T-helper 1 cell (primary cell): ENCODE data around the gene GTF2F2.
"Not testable (repeated sequence)": the region's sequence is repeated elsewhere in the genome, so short reads cannot be mapped to it uniquely, and the experiment has no call there.

Experiments used
- DNase-seq, 5 donors: peaks; one replicate each; pipeline ENCODE4 v3.0.0-alpha.2; 2012 to 2020

The GTF2F2 gene

DNA sequence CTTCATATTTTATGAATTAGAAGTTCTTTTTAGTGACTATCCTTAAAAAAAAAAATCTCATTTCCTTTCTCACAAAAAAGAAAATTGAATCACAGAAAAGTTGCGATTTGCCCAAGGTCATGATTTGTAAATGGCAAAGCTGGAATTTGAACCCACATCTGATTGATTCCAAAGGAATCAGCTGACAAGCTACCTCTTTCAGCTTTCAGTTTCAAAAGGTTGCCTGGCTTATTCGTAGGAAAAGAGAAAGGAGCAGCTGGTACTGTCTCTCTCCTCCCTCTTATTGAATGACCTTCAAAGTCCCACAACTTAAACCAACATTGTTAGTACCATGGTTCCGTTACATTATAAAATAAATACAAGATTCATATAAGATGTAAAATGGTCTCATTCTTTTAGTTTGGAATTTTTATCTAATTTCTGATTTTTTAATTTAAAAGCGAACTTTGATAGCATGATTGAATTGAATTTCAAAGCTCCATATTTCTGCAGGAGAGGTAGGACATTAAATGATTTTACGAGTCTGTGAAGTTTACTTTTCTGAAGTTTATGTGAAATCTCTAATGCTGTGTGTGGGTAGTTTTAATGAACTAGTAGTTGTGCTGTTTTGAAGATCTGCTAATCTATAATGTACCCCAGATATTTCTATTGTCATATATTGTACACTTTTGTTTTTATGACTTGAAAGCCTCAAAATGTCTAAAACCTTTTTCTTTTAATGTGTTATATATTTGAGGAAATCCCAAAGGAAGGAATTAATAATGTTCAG is 99.0 kb downstream of the GTF2F2 start:
- DNase-seq, result no peak

DNA sequence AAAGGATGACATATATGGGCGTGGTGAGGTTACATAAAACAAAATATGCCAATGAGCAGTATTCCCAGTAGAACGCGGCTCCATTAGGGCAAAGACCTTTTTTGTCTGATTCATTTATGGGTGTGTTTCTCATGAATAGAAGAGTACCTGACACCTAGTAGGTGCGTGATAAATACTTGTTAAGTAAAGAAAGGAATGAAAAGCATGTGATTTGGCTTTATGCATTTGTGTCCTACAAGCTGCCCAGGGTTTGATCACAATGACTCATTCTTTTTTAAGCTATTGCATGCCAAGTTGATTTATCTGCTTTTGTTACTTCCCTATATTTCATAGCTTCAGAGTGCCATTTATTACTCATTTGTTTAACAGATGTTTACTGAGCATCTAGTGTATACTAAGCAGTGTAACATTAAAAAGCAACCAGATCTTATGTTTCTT is 99.6 kb downstream of the GTF2F2 start:
- no peak for DNase-seq

DNA sequence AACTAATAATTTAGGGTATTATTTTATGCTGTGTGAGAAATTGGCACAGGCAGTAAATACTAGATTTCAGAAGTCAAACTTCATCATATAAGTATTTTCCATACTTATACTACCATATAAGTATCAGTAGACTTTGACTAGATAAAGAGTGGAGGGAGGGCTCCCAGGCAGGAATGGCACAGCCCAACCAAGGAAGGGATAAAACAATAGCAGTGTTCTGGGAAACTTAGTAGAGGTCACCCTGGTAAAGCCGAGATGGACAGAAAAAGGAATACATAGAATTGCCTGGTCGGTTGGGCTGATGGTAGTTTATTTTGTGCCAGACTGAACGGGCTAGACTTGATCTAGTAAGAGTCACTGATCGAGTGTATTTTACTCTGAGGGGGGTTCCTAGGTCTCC is 100.1 kb downstream of the GTF2F2 start:
- DNase-seq, result no peak

- no peak for DNase-seq
Observed at GRCh38 chr13:45222516-45222915, 102.2 kb downstream of the GTF2F2 start.

DNA sequence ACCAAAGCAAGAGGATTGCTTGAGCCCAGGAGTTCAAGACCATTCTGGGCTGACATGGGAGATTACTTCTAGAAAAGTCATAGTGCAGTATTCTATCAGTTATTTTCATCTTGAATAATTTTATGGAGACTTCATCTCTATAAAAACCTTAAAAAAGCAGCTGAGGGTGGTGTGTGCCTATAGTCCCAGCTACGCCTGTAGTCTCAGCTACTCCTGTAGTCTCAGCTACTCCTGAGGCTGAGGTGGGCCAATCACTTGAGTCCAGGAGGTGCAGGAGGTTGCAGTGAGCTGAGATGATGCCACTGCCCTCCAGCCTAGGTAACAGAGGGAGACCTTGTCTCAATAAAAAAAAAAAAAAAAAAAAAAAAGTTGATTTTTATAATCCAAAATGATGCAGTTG is 102.6 kb downstream of the GTF2F2 start:
- no peak for DNase-seq

DNA sequence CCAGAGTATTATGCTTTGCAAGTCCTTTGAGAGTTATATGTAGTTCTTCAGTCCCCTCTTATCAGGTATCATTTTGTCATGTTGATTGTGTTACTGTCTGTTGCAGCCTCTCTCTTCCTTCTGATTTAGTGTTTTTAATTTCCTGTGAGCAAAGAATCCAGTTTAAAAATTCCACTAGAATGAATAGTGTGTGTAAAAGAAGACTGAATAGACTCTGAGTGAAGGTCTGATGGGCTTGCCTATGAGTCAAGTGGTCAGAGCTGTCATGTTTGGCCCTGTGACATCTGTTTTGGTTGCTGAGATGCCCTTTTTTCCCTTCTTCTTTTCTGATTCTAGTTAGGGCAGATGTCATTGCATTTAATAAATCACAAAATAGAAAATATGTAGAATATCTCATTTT is 103.9 kb downstream of the GTF2F2 start:
- DNase-seq, result no peak

DNA sequence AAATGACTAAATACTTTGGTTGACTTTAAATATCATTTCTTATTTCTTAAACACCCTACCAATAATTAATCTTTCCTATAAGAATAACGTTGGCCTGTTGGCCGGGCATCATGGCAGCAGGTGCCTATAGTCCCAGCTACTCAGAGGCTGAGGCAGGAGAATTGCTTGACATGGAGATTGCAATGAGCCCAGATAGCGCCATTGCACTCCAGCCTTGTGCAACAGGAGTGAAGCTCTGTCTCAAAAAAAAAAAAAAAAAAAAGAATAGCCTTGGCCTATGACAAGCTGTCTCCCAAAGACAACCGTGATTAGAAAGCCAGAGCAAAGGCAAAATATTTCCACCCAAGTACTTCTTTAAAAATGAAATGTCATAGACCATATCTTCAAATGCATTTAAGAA is 105.1 kb downstream of the GTF2F2 start:
- DNase-seq, result no peak

DNA sequence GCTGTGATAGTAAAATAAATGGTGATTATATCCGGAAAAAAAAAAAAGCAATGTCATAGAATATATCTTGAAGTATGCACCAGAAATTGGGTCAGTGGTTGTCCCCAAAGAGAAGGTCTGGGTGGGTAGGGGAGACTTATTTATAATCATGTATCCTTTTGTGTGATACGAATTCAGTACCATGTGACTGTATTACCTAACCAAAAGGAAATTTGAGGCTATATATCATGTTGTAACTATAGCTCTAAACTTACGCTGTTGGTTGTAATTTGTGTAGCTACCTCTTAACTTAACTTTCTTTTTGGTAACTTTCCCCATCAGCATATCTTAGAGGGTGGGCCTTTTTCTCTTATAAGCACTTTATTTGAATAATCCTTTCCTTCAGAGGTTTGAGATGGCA is 105.7 kb downstream of the GTF2F2 start:
- no peak for DNase-seq

DNA sequence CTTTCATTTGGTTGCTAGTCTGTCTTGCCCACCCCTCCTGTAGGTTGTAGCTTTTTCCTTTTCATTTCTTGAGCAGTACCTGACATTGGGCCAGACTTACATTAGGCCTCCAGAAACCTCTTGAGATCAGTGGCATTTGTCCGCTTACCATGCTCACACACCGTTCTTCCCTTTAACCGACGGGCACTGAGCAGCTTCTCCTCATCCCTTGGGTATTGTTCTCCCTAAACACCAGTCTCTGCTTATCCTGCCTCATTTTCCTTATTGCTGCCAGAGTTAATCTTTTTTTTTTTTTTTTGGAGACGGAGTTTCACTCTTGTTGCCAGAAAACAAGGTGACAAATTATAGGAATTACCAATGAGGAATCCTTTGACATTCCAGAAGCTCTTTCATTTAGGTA is 107.7 kb downstream of the GTF2F2 start:
- no peak for DNase-seq

- no peak for DNase-seq
Observed at GRCh38 chr13:45229172-45229571, 108.9 kb downstream of the GTF2F2 start.

- no peak for DNase-seq
Observed at GRCh38 chr13:45231305-45231704, 111.0 kb downstream of the GTF2F2 start.

GRCh38 chr13:45231722-45232121 is 111.4 kb downstream of the GTF2F2 start:
- no peak for DNase-seq

DNA sequence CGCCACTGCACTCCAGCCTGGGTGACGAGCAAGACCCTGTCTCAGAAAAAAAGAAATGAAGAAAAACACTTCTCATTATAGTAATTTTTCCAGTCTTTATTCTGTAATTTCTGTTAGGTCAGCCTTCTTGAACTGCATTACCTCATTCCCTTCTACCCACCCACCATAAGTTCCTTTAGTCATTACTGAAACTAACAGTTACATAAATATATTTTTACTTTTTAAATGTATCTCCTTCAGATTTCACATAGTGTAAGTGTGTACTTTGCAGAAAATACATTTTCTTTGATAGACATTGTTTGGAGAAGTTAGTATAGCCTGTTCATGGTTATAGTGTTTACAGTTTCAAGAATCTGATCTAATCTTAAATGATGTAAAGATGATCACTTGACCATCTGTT is 112.3 kb downstream of the GTF2F2 start:
- no peak for DNase-seq

- no peak for DNase-seq
Observed at GRCh38 chr13:45238945-45239795, 118.9 kb downstream of the GTF2F2 start.

GRCh38 chr13:45240143-45240542 is 119.8 kb downstream of the GTF2F2 start:
- DNase-seq, result no peak

DNA sequence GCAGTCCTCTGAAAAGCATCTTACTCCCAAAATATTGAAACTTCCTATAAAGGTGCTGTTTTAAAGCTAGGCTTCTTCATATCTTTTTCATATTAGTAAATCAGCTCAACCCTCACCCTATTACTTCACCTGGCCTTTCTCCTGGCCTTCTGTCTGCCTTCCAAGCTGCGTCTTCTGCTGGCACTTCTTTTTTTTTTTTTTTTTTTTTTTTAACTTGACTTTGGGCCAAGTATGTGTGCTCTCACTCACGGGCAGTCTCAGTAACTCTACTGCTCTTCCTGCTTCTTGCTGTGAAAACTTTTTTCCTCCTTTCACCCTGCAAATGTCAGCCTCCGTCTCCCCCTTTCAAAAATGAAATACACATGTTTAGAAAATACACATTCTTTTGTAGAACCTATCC is 121.8 kb downstream of the GTF2F2 start:
- DNase-seq, result no peak

DNA sequence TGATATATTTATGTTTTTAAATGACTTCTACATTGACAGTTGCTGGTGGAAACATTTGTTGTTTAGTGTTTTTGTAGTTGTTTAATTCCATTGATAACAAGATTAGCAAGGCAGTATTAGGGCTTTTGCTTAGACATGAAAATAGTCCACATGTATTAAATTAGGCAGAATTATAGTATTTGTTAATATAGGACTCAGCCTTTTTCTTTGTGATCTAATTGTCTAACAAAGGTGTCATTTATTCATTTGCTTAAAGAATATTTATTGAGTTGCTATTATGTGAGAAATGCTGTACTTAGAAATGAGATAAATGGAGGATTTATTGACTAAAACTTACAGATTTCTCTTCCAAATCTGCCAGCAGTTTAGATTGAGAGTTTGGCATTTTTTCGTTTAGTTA is 122.2 kb downstream of the GTF2F2 start:
- no peak for DNase-seq

- DNase-seq, result no peak
Observed at GRCh38 chr13:45243077-45243476, 122.8 kb downstream of the GTF2F2 start.

DNA sequence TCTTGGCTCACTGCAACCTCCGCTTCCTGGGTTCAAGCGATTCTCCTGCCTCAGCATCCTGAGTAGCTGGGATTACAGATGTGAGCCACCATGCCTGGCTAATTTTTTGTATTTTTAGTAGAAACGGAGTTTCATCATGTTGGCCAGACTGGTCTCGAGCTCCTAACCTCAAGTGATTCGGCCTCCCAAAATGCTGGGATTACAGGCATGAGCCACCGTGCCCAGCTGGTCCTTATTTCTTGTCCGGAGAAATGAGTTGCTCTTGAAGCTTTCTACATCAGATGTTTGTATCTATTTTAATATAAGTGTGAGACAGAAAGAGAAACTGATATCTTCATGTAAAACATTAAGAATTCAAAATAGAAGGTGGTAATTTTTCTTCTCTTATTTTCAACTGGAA is 124.4 kb downstream of the GTF2F2 start:
- DNase-seq, result not testable (repeated sequence)

GRCh38 chr13:45249662-45250061 is 129.4 kb downstream of the GTF2F2 start:
- DNase-seq, result no peak

GRCh38 chr13:45254396-45254795 is 134.1 kb downstream of the GTF2F2 start:
- DNase-seq, result no peak

DNA sequence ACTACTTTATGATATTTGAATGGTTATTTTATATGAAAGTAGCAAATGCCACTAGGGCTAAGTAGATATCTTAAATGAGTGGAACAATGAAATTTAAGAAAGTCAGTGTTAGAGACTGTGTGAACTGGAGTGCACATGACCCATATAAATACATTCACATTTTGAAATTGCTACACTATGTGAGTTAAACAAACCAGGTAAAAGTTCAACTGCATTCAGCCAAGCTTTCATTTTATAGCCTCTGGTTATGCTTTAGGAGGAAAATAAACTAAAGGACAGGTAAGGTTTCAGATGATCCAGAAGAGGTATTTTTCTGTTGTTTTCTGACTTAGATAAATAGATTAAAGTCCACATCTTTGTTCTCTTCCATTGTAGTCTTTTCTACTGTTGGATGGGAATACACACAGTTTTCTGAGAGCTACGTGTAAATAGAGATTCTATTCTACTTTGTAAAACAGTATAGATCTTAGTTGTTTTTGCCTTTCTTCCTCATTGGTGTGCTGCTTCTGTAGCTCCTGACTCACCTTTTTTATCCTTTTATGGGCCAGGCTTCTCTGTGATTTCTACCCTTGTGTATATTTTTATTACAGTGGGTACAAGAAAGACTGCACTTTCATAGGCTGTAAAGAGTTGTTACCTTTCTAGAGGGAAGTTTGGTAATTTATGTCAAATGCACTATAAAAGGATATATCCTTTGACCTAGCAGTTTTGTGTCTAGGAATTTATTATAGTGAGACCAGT is 135.1 kb downstream of the GTF2F2 start:
- DNase-seq, result no peak

- no peak for DNase-seq
Observed at GRCh38 chr13:45256254-45256653, 135.9 kb downstream of the GTF2F2 start.
